HepG2 (cell line): Measurements from ENCODE around the gene DPH1. TPM values are rescaled to one million over a fixed set of nuclear protein-coding genes. Genes with fewer than 3 reads are reported as not detected.

ENCODE experiments used
- ARID2 ChIP-seq: sonication (generic); formaldehyde crosslinking; IDR thresholded peaks from 2 replicates; pipeline ENCODE4 v1.8.1; 2022; ENCODE audit warnings: mild to moderate bottlenecking, missing genetic modification reagents, borderline replicate concordance
- DR1 ChIP-seq: sonication (generic); formaldehyde crosslinking; IDR thresholded peaks from 2 replicates; pipeline ENCODE4 v1.8.0; 2021; ENCODE audit warnings: mild to moderate bottlenecking, missing genetic modification reagents, inconsistent platforms
- FOXK1 ChIP-seq: sonication (generic); formaldehyde crosslinking; IDR thresholded peaks from 2 replicates; pipeline ENCODE4 v1.4.0; 2020; ENCODE audit warnings: low read depth, missing genetic modification reagents, borderline replicate concordance
- GFI1 ChIP-seq: sonication (generic); formaldehyde crosslinking; IDR thresholded peaks from 2 replicates; pipeline ENCODE4 v1.5.0; 2020; ENCODE audit warnings: missing genetic modification reagents, mild to moderate bottlenecking, borderline replicate concordance
- MED13 ChIP-seq: sonication (generic); formaldehyde crosslinking; IDR thresholded peaks from 2 replicates; pipeline ENCODE4 v1.5.0; 2020; ENCODE audit warnings: missing genetic modification reagents
- NFRKB ChIP-seq: fragments of 450-650 bp; IDR thresholded peaks from 2 replicates; pipeline ENCODE4 v1.6.1; 2017
- POLR2AphosphoS5 ChIP-seq: IDR thresholded peaks from 2 replicates; pipeline ENCODE4 v1.6.1; 2012; ENCODE audit warnings: low read depth, low read length
- SMAD3 ChIP-seq: sonication (generic); formaldehyde crosslinking; IDR thresholded peaks from 2 replicates; pipeline ENCODE4 v1.4.0; 2020; ENCODE audit warnings: missing genetic modification reagents
- SNAI1 ChIP-seq: sonication (generic); formaldehyde crosslinking; IDR thresholded peaks from 2 replicates; pipeline ENCODE4 v1.5.0; 2020; ENCODE audit warnings: mild to moderate bottlenecking, missing genetic modification reagents, borderline replicate concordance
- SNAPC2 ChIP-seq: sonication (generic); formaldehyde crosslinking; IDR thresholded peaks from 2 replicates; pipeline ENCODE4 v1.8.1; 2022; ENCODE audit warnings: mild to moderate bottlenecking, missing genetic modification reagents
- THAP11 ChIP-seq: IDR thresholded peaks from 2 replicates; pipeline ENCODE4 v1.6.1; 2016; ENCODE audit warnings: missing biosample characterization, missing genetic modification reagents
- YEATS4 ChIP-seq: sonication (generic); formaldehyde crosslinking; IDR thresholded peaks from 2 replicates; pipeline ENCODE4 v1.4.0; 2020; ENCODE audit warnings: missing genetic modification reagents, borderline replicate concordance
- ZBED4 ChIP-seq: sonication (generic); formaldehyde crosslinking; IDR thresholded peaks from 2 replicates; pipeline ENCODE4 v1.4.0; 2020; ENCODE audit warnings: missing genetic modification reagents, borderline replicate concordance
- ZBTB38 ChIP-seq: sonication (generic); formaldehyde crosslinking; IDR thresholded peaks from 2 replicates; pipeline ENCODE4 v1.5.1; 2020; ENCODE audit warnings: mild to moderate bottlenecking, missing genetic modification reagents
- ZFX ChIP-seq: sonication (generic); formaldehyde crosslinking; IDR thresholded peaks from 2 replicates; pipeline ENCODE4 v1.4.0; 2020; ENCODE audit warnings: mild to moderate bottlenecking, low read depth, missing genetic modification reagents, moderate library complexity
- ZNF414 ChIP-seq: sonication (generic); formaldehyde crosslinking; IDR thresholded peaks from 2 replicates; pipeline ENCODE4 v1.5.0; 2020; ENCODE audit warnings: missing genetic modification reagents
- ZNF431 ChIP-seq: sonication (generic); formaldehyde crosslinking; IDR thresholded peaks from 2 replicates; pipeline ENCODE4 v1.9.0; 2022; ENCODE audit warnings: missing genetic modification reagents, low read depth, mild to moderate bottlenecking, borderline replicate concordance
- ZNF569 ChIP-seq: sonication (generic); formaldehyde crosslinking; IDR thresholded peaks from 2 replicates; pipeline ENCODE4 v1.5.0; 2020; ENCODE audit warnings: mild to moderate bottlenecking, missing genetic modification reagents, moderate library complexity, borderline replicate concordance
- ZNF615 ChIP-seq: sonication (generic); formaldehyde crosslinking; IDR thresholded peaks from 2 replicates; pipeline ENCODE4 v1.5.0; 2020; ENCODE audit warnings: mild to moderate bottlenecking, missing genetic modification reagents, borderline replicate concordance
- ZNF619 ChIP-seq: sonication (generic); formaldehyde crosslinking; IDR thresholded peaks from 2 replicates; pipeline ENCODE4 v1.4.0; 2020; ENCODE audit warnings: mild to moderate bottlenecking, missing genetic modification reagents
- ZNF720 ChIP-seq: sonication (generic); formaldehyde crosslinking; IDR thresholded peaks from 2 replicates; pipeline ENCODE4 v1.4.0; 2020; ENCODE audit warnings: missing genetic modification reagents
- polyA plus RNA-seq, 8 experiments: library from polyadenylated mRNA; depleted of rRNA in 3 of 8; stranded (reverse) in 7 of 8; unstranded in 1 of 8; fragments of >200 nt; fragmentation: Illumina TruSeq in 4 of 8; extraction: Trizol in 4 of 8; gene quantifications; 2 replicates each; pipeline versions ENCODE4 v1.2.1 to v1.2.3, GENCODE V29; 2011 to 2016; ENCODE audit warnings: low read depth in 4 of 8, missing spikeins in 1 of 8, mixed read lengths in 1 of 8; ENCODE audit not compliant: insufficient read depth in 1 of 8
- total RNA-seq, 5 experiments: library from RNA; depleted of rRNA; stranded (reverse); fragments of >200 nt; fragmentation: Illumina TruSeq; extraction: Trizol; gene quantifications; 2 replicates each; pipeline ENCODE4 v1.2.3, GENCODE V29; 2016; ENCODE audit warnings: low read depth in 1 of 5
- TF ChIP-seq, protein P1 (sequence below), 2 experiments: fragments of 450-650 bp in 1 of 2; sonication (generic) in 1 of 2; formaldehyde crosslinking; IDR thresholded peaks; 2 replicates each; pipeline versions ENCODE4 v1.5.0 to v1.8.0; 2020 to 2022; ENCODE audit warnings: mild to moderate bottlenecking in 1 of 2, missing genetic modification reagents in 1 of 2
- TF ChIP-seq, protein P2 (sequence below): sonication (generic); formaldehyde crosslinking; conservative IDR thresholded peaks from 2 replicates; pipeline ENCODE4 v1.5.0; 2020; ENCODE audit warnings: missing genetic modification reagents

DPH1 gene
- total and polyA plus RNA-seq, 2 of the 13 experiments (the other 11 are each of a cell fraction or from before 2014, with no cell fraction given) = 25.3 to 42.8 TPM

DNA sequence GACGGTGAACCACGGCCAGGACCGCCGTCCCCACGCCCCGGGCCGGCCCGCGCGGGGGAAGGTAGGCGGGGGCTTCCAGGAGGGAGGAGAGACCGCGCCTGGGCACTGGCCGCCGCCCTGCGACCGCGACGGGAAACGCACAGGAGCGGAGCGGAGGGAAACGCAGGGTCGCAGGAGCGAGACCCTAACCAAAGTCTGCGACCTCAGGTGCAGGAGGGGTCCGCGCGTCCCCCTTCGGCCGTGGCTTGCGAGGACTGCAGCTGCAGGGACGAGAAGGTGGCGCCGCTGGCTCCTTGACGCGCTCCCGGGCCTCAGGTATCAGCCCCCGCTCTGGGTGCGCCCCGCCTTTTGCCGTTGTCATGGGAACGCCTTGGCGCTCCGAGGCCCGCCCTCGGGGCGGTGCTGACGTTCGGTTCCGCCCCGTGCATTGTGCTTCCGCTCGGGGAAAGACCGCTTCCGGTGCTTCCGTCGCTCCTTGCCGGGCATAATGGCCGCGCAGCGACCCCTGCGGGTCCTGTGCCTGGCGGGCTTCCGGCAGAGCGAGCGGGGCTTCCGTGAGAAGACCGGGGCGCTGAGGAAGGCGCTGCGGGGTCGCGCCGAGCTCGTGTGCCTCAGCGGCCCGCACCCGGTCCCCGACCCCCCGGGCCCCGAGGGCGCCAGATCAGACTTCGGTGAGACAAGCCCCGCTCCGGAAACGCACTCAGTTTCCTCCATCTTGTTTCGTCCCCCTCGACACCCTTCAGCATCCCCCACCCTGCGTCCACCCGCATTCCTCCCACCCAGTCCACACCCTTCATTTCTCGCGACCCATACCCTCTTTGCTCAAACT lies 11.8 kb downstream of the DPH1 start, which contains the start of gene OVCA2 (continued):
- TF ChIP-seq, protein P1, sequence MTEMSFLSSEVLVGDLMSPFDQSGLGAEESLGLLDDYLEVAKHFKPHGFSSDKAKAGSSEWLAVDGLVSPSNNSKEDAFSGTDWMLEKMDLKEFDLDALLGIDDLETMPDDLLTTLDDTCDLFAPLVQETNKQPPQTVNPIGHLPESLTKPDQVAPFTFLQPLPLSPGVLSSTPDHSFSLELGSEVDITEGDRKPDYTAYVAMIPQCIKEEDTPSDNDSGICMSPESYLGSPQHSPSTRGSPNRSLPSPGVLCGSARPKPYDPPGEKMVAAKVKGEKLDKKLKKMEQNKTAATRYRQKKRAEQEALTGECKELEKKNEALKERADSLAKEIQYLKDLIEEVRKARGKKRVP (CRISPR knock-in tag; IDR thresholded peaks at IDR 0.05) = no peak
- TF ChIP-seq DR1 (CRISPR knock-in tag) (no peak; the same call in 1 of the 2 replicates), NFRKB (no peak), MED13 (CRISPR knock-in tag) (no peak), ZBTB38 (CRISPR knock-in tag) (peak; percentile 75), FOXK1 (CRISPR knock-in tag) (peak; percentile 50; the same call in 1 of the 2 replicates), THAP11 (CRISPR knock-in tag) (peak; percentile 93), ZNF615 (CRISPR knock-in tag) (no peak), ZNF414 (peak; percentile 75; the same call in 1 of the 2 replicates), SMAD3 (CRISPR knock-in tag) (no peak), ZNF569 (CRISPR knock-in tag) (no peak), POLR2AphosphoS5 (peak; percentile 52; the same call in 1 of the 2 replicates), ZBED4 (no peak; the same call in 1 of the 2 replicates), SNAI1 (no peak), YEATS4 (CRISPR knock-in tag) (no peak), ARID2 (CRISPR knock-in tag) (no peak), ZNF720 (CRISPR knock-in tag) (no peak), GFI1 (CRISPR knock-in tag) (no peak), SNAPC2 (CRISPR knock-in tag) (no peak), ZNF619 (CRISPR knock-in tag) (0 out of 2 replicates have a peak, but pooled peaks have one; percentile 20), ZNF431 (CRISPR knock-in tag) (no peak; the same call in 1 of the 2 replicates), ZFX (CRISPR knock-in tag) (peak; percentile 54)
- TF ChIP-seq, protein P2, sequence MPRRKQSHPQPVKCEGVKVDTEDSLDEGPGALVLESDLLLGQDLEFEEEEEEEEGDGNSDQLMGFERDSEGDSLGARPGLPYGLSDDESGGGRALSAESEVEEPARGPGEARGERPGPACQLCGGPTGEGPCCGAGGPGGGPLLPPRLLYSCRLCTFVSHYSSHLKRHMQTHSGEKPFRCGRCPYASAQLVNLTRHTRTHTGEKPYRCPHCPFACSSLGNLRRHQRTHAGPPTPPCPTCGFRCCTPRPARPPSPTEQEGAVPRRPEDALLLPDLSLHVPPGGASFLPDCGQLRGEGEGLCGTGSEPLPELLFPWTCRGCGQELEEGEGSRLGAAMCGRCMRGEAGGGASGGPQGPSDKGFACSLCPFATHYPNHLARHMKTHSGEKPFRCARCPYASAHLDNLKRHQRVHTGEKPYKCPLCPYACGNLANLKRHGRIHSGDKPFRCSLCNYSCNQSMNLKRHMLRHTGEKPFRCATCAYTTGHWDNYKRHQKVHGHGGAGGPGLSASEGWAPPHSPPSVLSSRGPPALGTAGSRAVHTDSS (CRISPR knock-in tag) = no peak
